H1 (cell line): Measurements from ENCODE around the gene IP6K3. TPM values are rescaled to one million over a fixed set of nuclear protein-coding genes. Genes with fewer than 3 reads are reported as not detected.

Experiments
- CTCF ChIA-PET: fragments of 300-600 bp; sonication (Branson Sonifier 250); formaldehyde crosslinking; loops from one replicate; lab custom pipeline; 2021; ENCODE audit not compliant: partially characterized antibody; lab: Charles Lee
- POLR2A ChIA-PET: fragments of 300-600 bp; sonication (Branson Sonifier 250); formaldehyde crosslinking; loops from one replicate; lab custom pipeline; 2021; ENCODE audit warnings: inconsistent platforms; ENCODE audit not compliant: partially characterized antibody; lab: Charles Lee
- DNase-seq, 2 experiments: peaks; one replicate each; pipeline versions ENCODE4 v3.0.0 to v3.0.0-alpha.2; 2010 to 2022; ENCODE audit warnings: low spot score in 2 of 2, low read depth in 1 of 2, mixed read lengths in 1 of 2
- FAIRE-seq: peaks from 2 replicates; lab custom pipeline; 2011; peaks lifted over from hg19 to GRCh38; lab: Jason Lieb, UNC
- H2AFZ ChIP-seq: 2 replicates; pipeline ENCODE4 v1.8.1; 2012; ENCODE audit warnings: low read length, inconsistent platforms
- H2AK5ac ChIP-seq: 2 replicates; pipeline ENCODE4 v1.6.1; 2013; ENCODE audit warnings: low read depth, low read length
- H2BK120ac ChIP-seq: replicated peaks from 2 replicates; pipeline ENCODE3; 2013; ENCODE audit warnings: low read depth, low read length, inconsistent platforms
- H2BK12ac ChIP-seq: 2 replicates; pipeline ENCODE4 v1.6.1; 2013; ENCODE audit warnings: low read depth, low read length
- H2BK15ac ChIP-seq: 2 replicates; pipeline ENCODE4 v1.6.1; 2013; ENCODE audit warnings: low read length
- H2BK20ac ChIP-seq: 2 replicates; pipeline ENCODE4 v1.6.1; 2013; ENCODE audit warnings: low read length
- H2BK5ac ChIP-seq: 2 replicates; pipeline ENCODE4 v1.6.1; 2013; ENCODE audit warnings: low read depth, low read length
- H3K14ac ChIP-seq: 2 replicates; pipeline ENCODE4 v1.6.1; 2013; ENCODE audit warnings: inconsistent platforms; ENCODE audit not compliant: insufficient read length
- H3K18ac ChIP-seq: 2 replicates; pipeline ENCODE4 v1.6.1; 2013; ENCODE audit warnings: low read length; ENCODE audit errors: extremely low read depth
- H3K23ac ChIP-seq: 2 replicates; pipeline ENCODE4 v1.6.1; 2013; ENCODE audit warnings: inconsistent platforms; ENCODE audit not compliant: insufficient read length
- H3K23me2 ChIP-seq: 2 replicates; pipeline ENCODE4 v1.6.1; 2013; ENCODE audit warnings: low read depth, low read length
- H3K27ac ChIP-seq: 2 replicates; pipeline ENCODE4 v1.6.1; 2011; ENCODE audit warnings: low read depth, low read length, inconsistent platforms
- H3K27me3 ChIP-seq, 4 experiments: replicated peaks in 1 of 4; 1 replicate in 1 of 4; 2 replicates in 3 of 4; pipeline versions ENCODE4 v1.6.1 to v1.8.1; 2011 to 2013; ENCODE audit warnings: low read length in 3 of 4, mild to moderate bottlenecking in 3 of 4, inconsistent platforms in 2 of 4, mixed read lengths in 2 of 4, moderate library complexity in 1 of 4; ENCODE audit not compliant: control insufficient read depth in 3 of 4, insufficient read depth in 3 of 4; ENCODE audit errors: extremely low read depth in 1 of 4
- H3K36me3 ChIP-seq, 4 experiments: 2 replicates each; pipeline versions ENCODE4 v1.6.1 to v1.8.1; 2011 to 2013; ENCODE audit warnings: mild to moderate bottlenecking in 4 of 4, low read length in 3 of 4, moderate library complexity in 2 of 4, control low read depth in 1 of 4, inconsistent platforms in 1 of 4; ENCODE audit not compliant: insufficient read depth in 4 of 4, control insufficient read depth in 2 of 4
- H3K4ac ChIP-seq: replicated peaks from 2 replicates; pipeline ENCODE3; 2013; ENCODE audit warnings: low read length, low read depth, mixed read lengths, inconsistent platforms; ENCODE audit not compliant: insufficient read length
- H3K4me1 ChIP-seq, 4 experiments: replicated peaks in 1 of 4; 1 replicate in 1 of 4; 2 replicates in 3 of 4; pipeline versions ENCODE4 v1.6.1 to v1.8.1; 2011 to 2013; ENCODE audit warnings: low read length in 3 of 4, inconsistent platforms in 2 of 4, mixed read lengths in 1 of 4; ENCODE audit not compliant: insufficient read depth in 4 of 4, control insufficient read depth in 3 of 4
- H3K4me2 ChIP-seq, 2 experiments: 2 replicates each; pipeline versions ENCODE4 v1.6.1 to v1.8.1; 2011 to 2013; ENCODE audit warnings: low read depth in 2 of 2, low read length in 2 of 2, control low read depth in 1 of 2, inconsistent platforms in 1 of 2, mild to moderate bottlenecking in 1 of 2; ENCODE audit not compliant: insufficient read depth in 1 of 2
- H3K4me3 ChIP-seq, 4 experiments: fragments of 200-600, 300-600 bp in 1 of 4; sonication (generic), shearing (Covaris generic), sonication (Bioruptor Twin) in 1 of 4; 2 replicates each; pipeline versions ENCODE4 v1.5.1 to v1.8.1; 2011 to 2016; ENCODE audit warnings: low read length in 4 of 4, low read depth in 3 of 4, control low read depth in 2 of 4, inconsistent platforms in 2 of 4, mild to moderate bottlenecking in 2 of 4, mixed read lengths in 1 of 4, moderate library complexity in 1 of 4; ENCODE audit not compliant: insufficient read depth in 2 of 4; ENCODE audit errors: extremely low read depth in 1 of 4
- H3K56ac ChIP-seq: replicated peaks from 2 replicates; pipeline ENCODE3; 2013; ENCODE audit warnings: low read depth, mild to moderate bottlenecking, mixed read lengths, low read length, inconsistent platforms; ENCODE audit not compliant: insufficient read length
- H3K79me1 ChIP-seq: 2 replicates; pipeline ENCODE4 v1.6.1; 2013; ENCODE audit warnings: low read depth, low read length, control low read depth
- H3K79me2 ChIP-seq, 2 experiments: 2 replicates each; pipeline versions ENCODE4 v1.6.1 to v1.8.1; 2012 to 2013; ENCODE audit warnings: low read length in 2 of 2, mild to moderate bottlenecking in 2 of 2, inconsistent platforms in 1 of 2; ENCODE audit not compliant: insufficient read depth in 2 of 2, control insufficient read depth in 1 of 2
- H3K9ac ChIP-seq, 4 experiments: replicated peaks in 1 of 4; 1 replicate in 1 of 4; 2 replicates in 3 of 4; pipeline versions ENCODE4 v1.6.1 to v1.8.1; 2011 to 2013; ENCODE audit warnings: low read depth in 3 of 4, low read length in 3 of 4, control low read depth in 2 of 4, mild to moderate bottlenecking in 2 of 4, moderate library complexity in 2 of 4, inconsistent platforms in 1 of 4; ENCODE audit errors: extremely low read depth in 1 of 4
- H3K9me3 ChIP-seq, 2 experiments: 2 replicates each; pipeline versions ENCODE4 v1.6.1 to v1.8.1; 2012 to 2013; ENCODE audit warnings: mild to moderate bottlenecking in 2 of 2, moderate library complexity in 2 of 2, control low read depth in 1 of 2, inconsistent platforms in 1 of 2, low read depth in 1 of 2, low read length in 1 of 2, mixed read lengths in 1 of 2; ENCODE audit not compliant: insufficient read depth in 2 of 2
- H4K20me1 ChIP-seq, 2 experiments: replicated peaks in 1 of 2; 2 replicates each; pipeline versions ENCODE3 to v1.8.1; 2011 to 2013; ENCODE audit warnings: inconsistent platforms in 2 of 2, low read length in 2 of 2, mild to moderate bottlenecking in 1 of 2; ENCODE audit not compliant: insufficient read depth in 2 of 2, control insufficient read depth in 1 of 2
- H4K5ac ChIP-seq: 2 replicates; pipeline ENCODE4 v1.6.1; 2013; ENCODE audit warnings: low read length, low read depth, mixed read lengths, inconsistent platforms; ENCODE audit not compliant: insufficient read length
- H4K8ac ChIP-seq: 2 replicates; pipeline ENCODE4 v1.8.0; 2013; ENCODE audit warnings: mild to moderate bottlenecking, moderate library complexity, low read length, inconsistent platforms; ENCODE audit not compliant: insufficient read depth; ENCODE audit errors: extremely low read depth
- H4K91ac ChIP-seq: replicated peaks from 2 replicates; pipeline ENCODE3; 2013; ENCODE audit warnings: low read length, mixed read lengths, inconsistent platforms; ENCODE audit not compliant: insufficient read length
- CBX5 ChIP-seq: fragments of 300-800, 300-1000 bp; sonication (generic); IDR thresholded peaks from 2 replicates; pipeline ENCODE4 v1.7.1; 2016; ENCODE audit warnings: antibody characterized with exemption, low read length, low read depth
- CHD1 ChIP-seq: IDR thresholded peaks from 2 replicates; pipeline ENCODE4 v1.6.1; 2012; ENCODE audit warnings: low read depth, low read length, improper control_type of control experiment
- GABPA ChIP-seq: IDR thresholded peaks from 2 replicates; pipeline ENCODE4 v1.6.1; 2011; ENCODE audit warnings: mild to moderate bottlenecking, low read length, moderate library complexity, borderline replicate concordance; ENCODE audit not compliant: insufficient read depth
- KDM1A ChIP-seq: fragments of 200-600, 300-600 bp; sonication (generic); IDR thresholded peaks from 2 replicates; pipeline ENCODE4 v1.7.1; 2016; ENCODE audit warnings: mild to moderate bottlenecking, low read length, borderline replicate concordance
- RFX5 ChIP-seq: IDR thresholded peaks from 2 replicates; pipeline ENCODE4 v1.6.1; 2011; ENCODE audit warnings: low read depth, low read length, improper control_type of control experiment, borderline replicate concordance
- RXRA ChIP-seq: IDR thresholded peaks from 2 replicates; pipeline ENCODE4 v1.6.1; 2011; ENCODE audit warnings: low read depth, mild to moderate bottlenecking, low read length, moderate library complexity; ENCODE audit not compliant: insufficient read depth
- SAP30 ChIP-seq: fragments of 300-600 bp; sonication (generic); IDR thresholded peaks from 2 replicates; pipeline ENCODE4 v1.7.1; 2012; ENCODE audit warnings: low read length, moderate library complexity, mild to moderate bottlenecking, inconsistent platforms; ENCODE audit not compliant: insufficient read depth, insufficient replicate concordance
- TBP ChIP-seq: IDR thresholded peaks from 2 replicates; pipeline ENCODE4 v1.6.1; 2011; ENCODE audit warnings: low read depth, low read length, improper control_type of control experiment
- TEAD4 ChIP-seq: IDR thresholded peaks from 2 replicates; pipeline ENCODE4 v1.6.1; 2012; ENCODE audit warnings: low read depth, low read length, inconsistent platforms, mixed read lengths
- YY1 ChIP-seq: IDR thresholded peaks from 2 replicates; pipeline ENCODE4 v1.6.1; 2011; ENCODE audit warnings: low read depth, mild to moderate bottlenecking, low read length
- WGBS, 2 experiments: shearing (Covaris generic) in 1 of 2; methylation state at CpG; one replicate each; pipeline versions ENCODE4 v1.1.6 to v1.1.7; 2013 to 2015; ENCODE audit warnings: low lambda C conversion rate in 2 of 2, mixed read lengths in 2 of 2, inconsistent platforms in 1 of 2, low coverage in 1 of 2, missing lambda C conversion rate in 1 of 2; ENCODE audit not compliant: insufficient replicate concordance in 2 of 2, insufficient coverage in 1 of 2, insufficient read length in 1 of 2; ENCODE audit errors: extremely low coverage in 1 of 2, missing lambda C conversion rate in 1 of 2; 5-methylcytosine and 5-hydroxymethylcytosine counted together
- polyA plus RNA-seq, 7 experiments: library from polyadenylated mRNA; depleted of rRNA in 3 of 7; stranded (reverse) in 5 of 7; unstranded in 2 of 7; fragments of >200 nt in 5 of 7; fragments of 200-250 nt in 2 of 7; gene quantifications; 1 replicate in 5 of 7; 2 replicates in 1 of 7; 4 replicates in 1 of 7; pipeline versions ENCODE4 v1.2.1 to v1.2.3, GENCODE V29; 2011 to 2013; ENCODE audit warnings: missing spikeins in 2 of 7, mixed read lengths in 2 of 7
- total RNA-seq: library from RNA; stranded (reverse); fragmentation: NEBNext Ultra II Directional; extraction: Animal tissue kit (Norgen Biotek cat#: 25700); gene quantifications from 2 replicates; pipeline ENCODE4 v1.2.1, GENCODE V29; 2021
- TF ChIP-seq, protein P1 (sequence below): IDR thresholded peaks from 2 replicates; pipeline ENCODE4 v1.6.1; 2011; ENCODE audit warnings: low read length, improper control_type of control experiment
- TF ChIP-seq, protein P2 (sequence below): IDR thresholded peaks from 2 replicates; pipeline ENCODE4 v1.6.1; 2012; ENCODE audit warnings: inconsistent platforms

IP6K3 gene
- total and polyA plus RNA-seq, 2 of the 8 experiments (the other 6 are each of a cell fraction or from before 2014, with no cell fraction given): 0.22 to 0.73 TPM

DNA sequence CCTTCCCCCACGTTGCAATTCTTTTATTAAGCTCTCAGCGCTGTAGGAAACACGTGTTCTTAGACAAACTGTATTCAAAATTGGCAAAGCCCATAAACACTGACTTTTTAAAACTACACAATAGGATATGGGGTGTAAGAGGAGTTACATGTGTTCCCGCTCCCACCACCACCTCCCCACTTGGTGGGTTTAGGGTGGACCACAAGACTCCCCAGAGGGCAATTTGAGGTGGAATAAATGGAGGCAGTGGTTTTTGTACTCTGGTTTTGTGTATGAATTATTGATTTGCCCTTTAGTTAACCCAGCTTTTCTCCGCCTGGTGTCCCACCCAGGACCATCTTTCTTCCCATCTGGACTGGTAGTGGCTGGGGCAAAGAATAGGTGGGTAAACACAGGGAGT is 38.9 kb downstream of the IP6K3 start:
- POLR2A ChIA-PET: interaction anchor here (1.9 kb wide), 1 partner anchor 17 kb away, joined by 5 read pairs; no protein-coding TSS in a partner anchor
- no peak for FAIRE-seq
- TF ChIP-seq SAP30: no peak
- TF ChIP-seq TEAD4: no peak
- no peak for TF ChIP-seq CBX5
- TF ChIP-seq, protein P1, sequence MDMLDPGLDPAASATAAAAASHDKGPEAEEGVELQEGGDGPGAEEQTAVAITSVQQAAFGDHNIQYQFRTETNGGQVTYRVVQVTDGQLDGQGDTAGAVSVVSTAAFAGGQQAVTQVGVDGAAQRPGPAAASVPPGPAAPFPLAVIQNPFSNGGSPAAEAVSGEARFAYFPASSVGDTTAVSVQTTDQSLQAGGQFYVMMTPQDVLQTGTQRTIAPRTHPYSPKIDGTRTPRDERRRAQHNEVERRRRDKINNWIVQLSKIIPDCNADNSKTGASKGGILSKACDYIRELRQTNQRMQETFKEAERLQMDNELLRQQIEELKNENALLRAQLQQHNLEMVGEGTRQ: no peak
- TF ChIP-seq KDM1A: no peak
- no peak for TF ChIP-seq CHD1
- no peak for TF ChIP-seq GABPA
- TF ChIP-seq, protein P2, sequence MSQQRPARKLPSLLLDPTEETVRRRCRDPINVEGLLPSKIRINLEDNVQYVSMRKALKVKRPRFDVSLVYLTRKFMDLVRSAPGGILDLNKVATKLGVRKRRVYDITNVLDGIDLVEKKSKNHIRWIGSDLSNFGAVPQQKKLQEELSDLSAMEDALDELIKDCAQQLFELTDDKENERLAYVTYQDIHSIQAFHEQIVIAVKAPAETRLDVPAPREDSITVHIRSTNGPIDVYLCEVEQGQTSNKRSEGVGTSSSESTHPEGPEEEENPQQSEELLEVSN: no peak
- TF ChIP-seq RXRA: no peak
- TF ChIP-seq YY1: no peak
- no peak for TF ChIP-seq RFX5
- no peak for TF ChIP-seq TBP

More for the DNA sequence above, 38.9 kb downstream of the IP6K3 start:
- no peak overlapping the region for H4K91ac ChIP-seq
- peaks cover 0 to 15% of the 10 kb centered on the region in 2 experiments; a peak in 2 of 4 replicates for H3K79me2 ChIP-seq
- H3K9me3 ChIP-seq: no peaks in the 10 kb centered on the region
- no peaks in the 10 kb centered on the region for H3K27me3 ChIP-seq
- H3K4me3 ChIP-seq: no peak overlapping the region
- DNase-seq: no peak
- no peak overlapping the region for H2BK5ac ChIP-seq
- H3K23ac ChIP-seq: no peak overlapping the region
- no peak overlapping the region for H3K18ac ChIP-seq
- peaks cover 7 to 16% of the 10 kb centered on the region in 2 experiments for H4K20me1 ChIP-seq
- H2BK120ac ChIP-seq: no peak overlapping the region
- no peak overlapping the region for H2AK5ac ChIP-seq
- H3K4ac ChIP-seq: no peak overlapping the region
- H3K4me1 ChIP-seq: peaks cover 2 to 14% (median 6%) of the 10 kb centered on the region in 4 experiments; a peak in 4 of 7 replicates
- peaks cover 7 to 30% (median 20%) of the 10 kb centered on the region in 4 experiments for H3K36me3 ChIP-seq
- H4K8ac ChIP-seq: no peak overlapping the region
- H2BK12ac ChIP-seq: no peak overlapping the region
- no peak overlapping the region for H4K5ac ChIP-seq
- H2BK20ac ChIP-seq: no peak overlapping the region
- H3K14ac ChIP-seq: no peak overlapping the region
- no peak overlapping the region for H3K4me2 ChIP-seq
- WGBS, 2 experiments: 90% methylated on average over 5 of the region's 5 CpGs; no CpG with 5 or more reads in 1 of the 2 experiments
- no peak overlapping the region for H3K56ac ChIP-seq
- H2BK15ac ChIP-seq: no peak overlapping the region
- peaks cover 20% of the 10 kb centered on the region for H3K79me1 ChIP-seq
- no peak overlapping the region for H3K27ac ChIP-seq
- CTCF ChIA-PET: interaction anchor here (0.9 to 4.2 kb wide), 6 partner anchors 10 to 125 kb away, joined by 3 to 28 read pairs (median 4); no protein-coding TSS in a partner anchor
- no peak overlapping the region for H3K9ac ChIP-seq
- no peak overlapping the region for H2AFZ ChIP-seq
- peaks cover 2% of the 10 kb centered on the region; the same call in 1 of the 2 replicates for H3K23me2 ChIP-seq
